ENCODE measurements around the gene PRSS22.

GRCh38 chr16:2866431-2866830 is 8.5 kb upstream of the PRSS22 start:
- no peak for TF ChIP-seq POLR2AphosphoS5 (IDR thresholded peaks at IDR 0.05; ENCODE audit: low read depth, low read length)
- TF ChIP-seq FOXP2 (optimal IDR thresholded peaks at IDR 0.05; ENCODE audit: borderline replicate concordance, extremely low read depth, extremely low read length, insufficient read depth): no peak
- no peak for TF ChIP-seq TAF1 (IDR thresholded peaks at IDR 0.05; ENCODE audit: borderline replicate concordance, insufficient read depth, low read length)
